Right renal cortex interstitium (tissue), 3 donors: Measurements from ENCODE around the gene PARP11. TPM values are rescaled to one million over a fixed set of nuclear protein-coding genes. Genes with fewer than 3 reads are reported as not detected.
"Not testable (repeated sequence)": the region's sequence is repeated elsewhere in the genome, so short reads cannot be mapped to it uniquely, and the experiment has no call there.

Source experiments
- DNase-seq, 3 donors: peaks; one replicate each; pipeline ENCODE4 v3.0.0-alpha.2; 2013; ENCODE audit warnings: low read depth in 3 of 3, low spot score in 2 of 3
- polyA plus RNA-seq, 3 donors: library from polyadenylated mRNA; unstranded; fragments of 120-200 nt; gene quantifications; one replicate each; pipeline ENCODE4 v1.2.1, GENCODE V29; 2013; ENCODE audit not compliant: insufficient read length in 3 of 3

Gene PARP11
- polyA plus RNA-seq, 3 donors = 16.2 to 16.6 (median 16.5) TPM

GRCh38 chr12:3884671-3885070, 11.5 kb upstream of the PARP11 start:
- DNase-seq = no peak

- no peak for DNase-seq
Measured at GRCh38 chr12:3882896-3883564, 9.8 kb upstream of the PARP11 start.

DNA sequence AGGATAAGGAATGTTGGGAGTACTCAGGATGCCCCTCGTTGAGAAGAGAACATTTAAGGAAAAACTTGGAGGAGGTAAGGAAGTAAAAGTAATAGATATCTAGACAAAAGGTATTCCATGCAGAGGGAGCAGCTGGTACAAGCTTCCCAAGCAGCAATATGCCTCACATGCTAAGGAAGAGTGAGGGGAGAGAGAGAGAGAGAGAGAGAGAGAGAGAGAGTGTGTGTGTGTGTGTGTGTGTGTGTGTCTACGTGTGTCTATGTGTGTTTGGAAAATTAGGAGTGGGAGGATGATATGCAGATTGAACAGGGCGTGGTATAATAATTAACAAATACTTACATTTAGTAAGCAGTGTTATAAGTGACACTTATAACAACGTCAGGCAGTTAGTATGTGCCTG, 9.2 kb upstream of the PARP11 start:
- no peak for DNase-seq

- DNase-seq = no peak
Measured at GRCh38 chr12:3881281-3881950, 8.2 kb upstream of the PARP11 start.

DNA sequence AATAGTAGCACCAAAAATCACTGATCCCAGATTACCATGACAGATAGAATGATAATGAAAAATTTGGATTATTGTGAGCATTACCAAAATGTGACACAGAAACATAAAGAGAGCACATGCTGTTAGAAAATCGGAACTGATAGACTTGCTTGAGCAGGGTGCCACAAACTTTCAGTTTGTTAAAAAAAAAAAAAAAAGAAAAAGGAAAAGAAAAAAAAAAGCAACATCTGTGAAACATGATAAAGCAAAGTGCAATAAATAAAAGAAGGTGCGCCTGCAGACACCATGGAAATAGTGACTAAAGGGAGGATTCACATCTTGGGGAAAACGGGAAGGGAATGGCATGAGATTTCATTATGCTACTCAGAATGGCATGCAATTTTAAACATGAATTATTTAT, 6.6 kb upstream of the PARP11 start:
- DNase-seq = no peak

- no peak for DNase-seq
Measured at GRCh38 chr12:3871356-3871755, 1.8 kb downstream of the PARP11 start.

GRCh38 chr12:3869865-3870264, 3.3 kb downstream of the PARP11 start:
- no peak for DNase-seq

DNA sequence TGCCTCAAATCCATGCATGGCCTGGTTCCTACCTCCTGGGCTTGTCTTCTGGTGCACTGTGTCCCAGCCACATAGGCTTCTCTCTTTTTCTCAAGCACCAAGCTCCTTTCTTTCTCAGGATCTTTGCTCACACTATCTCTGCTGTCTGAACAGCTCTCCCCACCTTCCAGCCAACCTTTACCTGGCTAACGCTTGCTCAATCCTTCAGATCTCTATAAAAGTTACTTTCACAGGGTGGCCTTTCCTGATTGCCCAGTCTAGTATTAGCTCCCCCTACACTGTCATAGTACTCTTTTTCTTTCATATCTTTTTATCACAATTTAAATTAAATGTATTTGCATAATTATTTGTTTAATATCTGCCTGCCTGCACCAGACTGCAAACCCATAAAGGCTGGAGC, 3.8 kb downstream of the PARP11 start:
- DNase-seq = no peak

GRCh38 chr12:3863756-3864155, 9.4 kb downstream of the PARP11 start:
- DNase-seq = no peak

DNA sequence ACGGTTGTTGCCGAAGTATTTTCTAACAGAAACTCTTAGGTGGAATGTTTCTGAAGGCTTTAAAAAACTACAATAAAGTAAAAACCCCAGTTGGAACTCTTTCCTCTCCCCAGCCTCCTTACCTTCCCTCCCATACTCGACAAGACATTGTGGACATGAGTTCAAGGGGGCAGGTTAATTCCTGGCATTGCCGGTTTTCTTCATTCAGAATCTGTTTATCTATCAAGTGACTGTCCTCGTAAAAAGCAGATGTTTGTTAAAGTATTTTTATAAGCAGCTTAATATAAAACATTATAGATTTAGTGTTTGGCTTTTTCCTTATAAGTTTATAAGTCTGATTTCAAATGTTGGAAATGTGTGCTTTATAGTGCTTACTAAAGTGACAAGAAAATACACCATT, 30.7 kb downstream of the PARP11 start:
- DNase-seq = no peak

GRCh38 chr12:3841783-3842182, 31.4 kb downstream of the PARP11 start:
- no peak for DNase-seq

GRCh38 chr12:3840833-3841232, 32.4 kb downstream of the PARP11 start:
- DNase-seq = not testable (repeated sequence)

GRCh38 chr12:3839745-3840144, 33.5 kb downstream of the PARP11 start:
- DNase-seq = not testable (repeated sequence)

DNA sequence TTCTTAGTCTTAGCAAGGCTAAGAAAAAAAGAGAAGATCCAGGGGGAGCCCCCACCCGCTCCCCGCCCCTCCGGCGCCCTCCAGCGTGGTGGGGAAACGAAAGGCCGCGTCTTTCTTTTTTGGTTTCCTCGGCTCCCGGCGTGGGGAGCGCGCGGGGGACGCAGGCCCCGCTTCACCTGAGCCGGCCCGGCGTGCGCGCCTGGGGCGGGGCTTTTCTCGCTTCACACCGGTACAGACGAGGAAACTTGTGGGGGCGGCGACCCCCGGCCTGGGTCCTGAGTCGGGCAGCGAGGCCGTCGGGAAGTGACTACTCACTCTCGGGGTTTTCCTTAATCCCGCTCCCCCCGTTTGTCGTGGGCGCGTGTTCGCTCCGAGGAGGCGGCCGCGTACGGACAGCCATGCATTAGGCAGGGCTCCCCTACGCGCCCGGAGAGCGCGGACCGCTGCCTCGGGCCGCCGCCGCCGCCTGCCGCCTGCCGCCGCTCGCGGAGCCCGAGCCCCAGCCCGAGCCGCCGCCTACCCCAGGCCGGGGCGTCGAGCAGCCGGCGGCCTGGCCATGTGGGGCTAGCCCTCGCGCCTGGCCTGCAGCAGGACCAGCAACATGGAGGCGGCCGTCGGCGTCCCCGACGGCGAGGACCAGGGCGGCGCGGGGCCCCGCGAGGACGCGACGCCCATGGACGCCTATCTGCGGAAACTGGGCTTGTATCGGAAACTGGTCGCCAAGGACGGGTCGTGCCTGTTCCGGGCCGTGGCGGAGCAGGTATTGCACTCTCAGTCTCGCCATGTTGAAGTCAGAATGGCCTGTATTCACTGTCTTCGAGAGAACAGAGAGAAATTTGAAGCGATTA, 34.3 kb downstream of the PARP11 start:
- DNase-seq = not testable (repeated sequence)

DNA sequence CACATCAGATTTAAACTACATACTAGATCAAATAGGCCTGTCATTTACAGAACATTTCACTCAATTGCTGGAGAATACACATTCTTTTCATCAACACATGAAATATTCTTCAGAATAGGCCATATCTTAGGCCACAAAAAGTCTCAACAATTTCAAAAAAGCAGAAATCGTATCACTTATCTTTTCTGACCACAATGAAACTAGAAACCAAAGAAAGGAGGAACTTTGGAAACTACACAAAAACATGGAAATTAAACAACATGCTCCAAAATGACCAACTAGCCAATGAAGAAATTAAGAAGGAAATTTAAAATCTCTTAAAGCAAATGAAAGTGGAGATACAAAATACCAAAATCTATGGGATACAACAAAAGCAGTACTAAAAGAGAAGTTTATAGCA, 35.1 kb downstream of the PARP11 start:
- no peak for DNase-seq

- no peak for DNase-seq
Measured at GRCh38 chr12:3837049-3837448, 36.1 kb downstream of the PARP11 start.

- no peak for DNase-seq
Measured at GRCh38 chr12:3836641-3837040, 36.6 kb downstream of the PARP11 start.

- DNase-seq = no peak
Measured at GRCh38 chr12:3835914-3836313, 37.3 kb downstream of the PARP11 start.

DNA sequence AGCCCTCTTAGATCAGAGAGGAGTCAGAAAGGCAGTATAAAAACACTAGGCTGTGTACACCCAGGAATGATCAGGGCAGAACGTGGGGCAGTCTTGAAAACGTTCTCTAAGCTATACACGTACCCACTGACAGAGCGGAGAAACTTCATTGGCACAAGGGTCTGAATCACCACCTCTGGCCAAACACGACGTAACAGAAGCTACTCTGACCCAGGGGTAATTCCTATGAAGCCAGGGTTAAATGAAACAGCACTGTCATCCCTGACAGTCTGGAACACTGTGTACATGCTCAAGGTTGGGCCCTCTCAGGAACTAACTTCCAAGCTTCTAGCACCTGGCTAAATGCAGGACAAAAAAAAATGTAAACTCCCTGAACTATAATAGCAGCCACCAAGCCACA, 38.4 kb downstream of the PARP11 start:
- no peak for DNase-seq

DNA sequence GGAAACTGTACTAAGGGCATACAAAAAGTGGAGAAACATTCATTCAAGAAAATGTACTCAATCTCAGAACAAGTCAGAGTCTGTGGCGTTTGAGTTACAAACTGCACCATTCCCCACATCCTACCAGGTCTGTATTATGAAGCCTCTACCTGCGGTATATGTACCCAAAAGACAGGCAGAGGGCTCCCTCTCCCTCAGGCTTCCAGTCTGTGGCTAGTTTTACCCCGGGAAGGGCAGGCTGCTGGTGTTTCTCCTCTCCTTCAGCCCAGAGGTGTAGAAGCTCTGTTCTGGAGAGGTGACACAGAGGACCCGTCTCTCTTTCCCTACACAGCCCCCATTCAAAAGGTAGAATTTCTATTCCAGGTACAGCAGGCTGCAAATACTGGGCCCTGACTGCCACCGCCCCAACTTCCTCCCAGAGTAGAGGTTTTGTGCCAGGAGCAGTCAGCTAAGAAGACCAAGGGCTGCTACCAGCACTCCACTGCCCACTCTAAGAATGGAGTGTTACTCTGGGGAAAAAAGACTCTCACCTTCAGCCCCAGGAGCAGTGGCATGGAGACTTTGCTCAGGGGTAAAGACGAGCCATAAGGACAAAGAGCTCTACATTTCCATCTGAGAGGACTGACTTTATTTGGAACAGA, 39.4 kb downstream of the PARP11 start:
- no peak for DNase-seq

- DNase-seq = no peak
Measured at GRCh38 chr12:3832738-3833137, 40.5 kb downstream of the PARP11 start.
